HepG2 (cell line): ENCODE results near the gene CREM.

Experiments
- CTCF ChIP-seq: sonication (generic); formaldehyde crosslinking; IDR thresholded peaks from 2 replicates; pipeline ENCODE4 v1.5.0; 2020; ENCODE audit warnings: mild to moderate bottlenecking, missing genetic modification reagents, moderate library complexity
- EP300 ChIP-seq, 3 experiments: sonication (generic) in 1 of 3; formaldehyde crosslinking in 1 of 3; IDR thresholded peaks; 2 replicates each; pipeline versions ENCODE4 v1.5.1 to v1.6.1; 2011 to 2020; ENCODE audit warnings: low read depth in 2 of 3, low read length in 2 of 3, borderline replicate concordance in 1 of 3, improper control_type of control experiment in 1 of 3, mild to moderate bottlenecking in 1 of 3, missing genetic modification reagents in 1 of 3, moderate library complexity in 1 of 3
- JUND ChIP-seq: sonication (generic); formaldehyde crosslinking; IDR thresholded peaks from 2 replicates; pipeline ENCODE4 v1.8.0; 2022; ENCODE audit warnings: mild to moderate bottlenecking, missing genetic modification reagents
- ZBTB14 ChIP-seq: sonication (generic); formaldehyde crosslinking; IDR thresholded peaks from 2 replicates; pipeline ENCODE4 v1.4.0; 2020; ENCODE audit warnings: missing genetic modification reagents
- ZNF775 ChIP-seq: sonication (generic); formaldehyde crosslinking; IDR thresholded peaks from 2 replicates; pipeline ENCODE4 v1.4.0; 2020; ENCODE audit warnings: missing genetic modification reagents, mild to moderate bottlenecking, moderate library complexity, borderline replicate concordance

- TF ChIP-seq JUND (CRISPR knock-in tag) (no peak), CTCF (CRISPR knock-in tag) (no peak), ZBTB14 (CRISPR knock-in tag) (no peak; the same call in 1 of the 2 replicates), ZNF775 (CRISPR knock-in tag) (no peak), EP300 (IDR thresholded peaks at IDR 0.05; ENCODE audit: low read depth in 2 of 2, low read length in 2 of 2) (no peak), EP300 (CRISPR knock-in tag; IDR thresholded peaks at IDR 0.05; ENCODE audit: borderline replicate concordance) (no peak)
These were observed 550 bp upstream of the CREM start for GRCh38 chr10:35126062-35126529.
